Activated CD8-positive, alpha-beta memory T cell treated with anti-CD3 and anti-CD28 coated beads, Interleukin-2, amount 10 ng/mL, durations not matched to agents 7 days and 5 days (primary cell): ENCODE results near the gene PGM2. TPM values are rescaled to one million over a fixed set of nuclear protein-coding genes. Genes with fewer than 3 reads are reported as not detected.

Experiments used
- ATAC-seq: fragments of 150-1000 bp; cut with Tn5 transposase; one replicate; pipeline ENCODE4 v1.10.0; 2021; ENCODE audit warnings: moderate library complexity
- CTCF ChIA-PET: fragments of 350-600 bp; sonication (Branson Sonifier 250); formaldehyde crosslinking; loops from one replicate; lab custom pipeline; 2021; ENCODE audit warnings: antibody characterized with exemption; lab: Charles Lee
- DNase-seq: peaks from one replicate; pipeline ENCODE4 v3.0.0-alpha.2; 2020
- H3K27ac Mint-ChIP-seq: one replicate; pipeline ENCODE4 v1.8.0; 2021; ENCODE audit warnings: mild to moderate bottlenecking, mixed read lengths
- H3K27me3 Mint-ChIP-seq: one replicate; pipeline ENCODE4 v1.8.0; 2021; ENCODE audit warnings: mixed read lengths
- H3K36me3 Mint-ChIP-seq: one replicate; pipeline ENCODE4 v1.8.0; 2021; ENCODE audit warnings: mild to moderate bottlenecking, mixed read lengths
- H3K4me1 Mint-ChIP-seq: one replicate; pipeline ENCODE4 v1.8.0; 2021; ENCODE audit warnings: mixed read lengths
- H3K4me3 Mint-ChIP-seq: one replicate; pipeline ENCODE4 v1.8.0; 2021; ENCODE audit warnings: mild to moderate bottlenecking, moderate library complexity, mixed read lengths
- H3K9me3 Mint-ChIP-seq: one replicate; pipeline ENCODE4 v1.8.0; 2022; ENCODE audit warnings: low read depth, mixed read lengths
- total RNA-seq, 2 experiments: library from RNA; stranded (reverse); gene quantifications; one replicate each; pipeline ENCODE4 v1.2.3, GENCODE V29; 2021

PGM2 gene
- total RNA-seq, 2 experiments from 2014 or later = 38.6 to 49.0 TPM

- ATAC-seq (no peak), DNase-seq (no peak)
- H3K9me3 Mint-ChIP-seq = no peaks in the 10 kb centered on the region
- CTCF ChIA-PET = no interaction called here
- H3K27me3 Mint-ChIP-seq = no peaks in the 10 kb centered on the region
- H3K36me3 Mint-ChIP-seq = peaks cover 40% of the 10 kb centered on the region
- H3K4me3 Mint-ChIP-seq = no peak overlapping the region
- no peak overlapping the region for H3K27ac Mint-ChIP-seq
- no peaks in the 10 kb centered on the region for H3K4me1 Mint-ChIP-seq
These were observed 20.9 kb downstream of the PGM2 start for GRCh38 chr4:37847311-37847884.

- H3K36me3 Mint-ChIP-seq = peaks cover 34% of the 10 kb centered on the region
- no peaks in the 10 kb centered on the region for H3K27me3 Mint-ChIP-seq
- ATAC-seq (no peak), DNase-seq (no peak)
- no peaks in the 10 kb centered on the region for H3K9me3 Mint-ChIP-seq
- no peak overlapping the region for H3K4me3 Mint-ChIP-seq
- no peaks in the 10 kb centered on the region for H3K4me1 Mint-ChIP-seq
- no peak overlapping the region for H3K27ac Mint-ChIP-seq
- CTCF ChIA-PET = no interaction called here
These were observed 25.9 kb downstream of the PGM2 start for GRCh38 chr4:37852376-37852775.

GRCh38 chr4:37858112-37858511 lies 31.6 kb downstream of the PGM2 start:
- Mint-ChIP-seq H3K4me1 (no peaks in the 10 kb centered on the region), H3K9me3 (no peaks in the 10 kb centered on the region), H3K27ac (no peak overlapping the region), H3K27me3 (no peaks in the 10 kb centered on the region), H3K36me3 (peaks cover 30% of the 10 kb centered on the region), H3K4me3 (no peak overlapping the region)
- ATAC-seq (no peak), DNase-seq (no peak)
- CTCF ChIA-PET = interaction anchor here (0.8 to 1.1 kb wide), 2 partner anchors 16 to 55 kb away, joined by 3 read pairs; no protein-coding TSS in a partner anchor

GRCh38 chr4:37858872-37859271 lies 32.4 kb downstream of the PGM2 start:
- H3K9me3 Mint-ChIP-seq = no peaks in the 10 kb centered on the region
- no peak overlapping the region for H3K4me3 Mint-ChIP-seq
- H3K4me1 Mint-ChIP-seq = no peaks in the 10 kb centered on the region
- DNase-seq = no peak
- CTCF ChIA-PET = no interaction called here
- no peak overlapping the region for H3K27ac Mint-ChIP-seq
- H3K36me3 Mint-ChIP-seq = peaks cover 28% of the 10 kb centered on the region
- ATAC-seq = no peak
- H3K27me3 Mint-ChIP-seq = no peaks in the 10 kb centered on the region

GRCh38 chr4:37860266-37860665 lies 33.8 kb downstream of the PGM2 start:
- ATAC-seq (no peak), DNase-seq (no peak)
- no peak overlapping the region for H3K27ac Mint-ChIP-seq
- no peaks in the 10 kb centered on the region for H3K9me3 Mint-ChIP-seq
- H3K36me3 Mint-ChIP-seq = peaks cover 26% of the 10 kb centered on the region
- no peak overlapping the region for H3K4me3 Mint-ChIP-seq
- CTCF ChIA-PET = interaction anchor here (1.4 kb wide), 1 partner anchor 26 kb away, joined by 4 read pairs; no protein-coding TSS in a partner anchor
- no peaks in the 10 kb centered on the region for H3K27me3 Mint-ChIP-seq
- no peaks in the 10 kb centered on the region for H3K4me1 Mint-ChIP-seq

GRCh38 chr4:37862961-37863360 lies 36.5 kb downstream of the PGM2 start:
- Mint-ChIP-seq H3K4me1 (no peaks in the 10 kb centered on the region), H3K4me3 (no peak overlapping the region), H3K36me3 (peaks cover 33% of the 10 kb centered on the region), H3K27ac (no peak overlapping the region), H3K9me3 (no peaks in the 10 kb centered on the region), H3K27me3 (no peaks in the 10 kb centered on the region)
- CTCF ChIA-PET = no interaction called here
- no peak for DNase-seq
- no peak for ATAC-seq

GRCh38 chr4:37864786-37865185 lies 38.3 kb downstream of the PGM2 start:
- Mint-ChIP-seq H3K36me3 (peaks cover 36% of the 10 kb centered on the region), H3K27me3 (no peaks in the 10 kb centered on the region), H3K4me1 (no peaks in the 10 kb centered on the region), H3K27ac (no peak overlapping the region), H3K4me3 (no peak overlapping the region), H3K9me3 (no peaks in the 10 kb centered on the region)
- CTCF ChIA-PET = no interaction called here
- ATAC-seq (no peak), DNase-seq (no peak)

- no peaks in the 10 kb centered on the region for H3K27me3 Mint-ChIP-seq
- ATAC-seq (no peak), DNase-seq (no peak)
- no peak overlapping the region for H3K4me3 Mint-ChIP-seq
- no peaks in the 10 kb centered on the region for H3K9me3 Mint-ChIP-seq
- no peak overlapping the region for H3K27ac Mint-ChIP-seq
- CTCF ChIA-PET = no interaction called here
- H3K4me1 Mint-ChIP-seq = no peaks in the 10 kb centered on the region
- peaks cover 36% of the 10 kb centered on the region for H3K36me3 Mint-ChIP-seq
These were observed 39.0 kb downstream of the PGM2 start for GRCh38 chr4:37865450-37865849.

GRCh38 chr4:37867102-37867501 lies 40.6 kb downstream of the PGM2 start:
- Mint-ChIP-seq H3K4me3 (no peak overlapping the region), H3K27ac (no peak overlapping the region), H3K27me3 (no peaks in the 10 kb centered on the region), H3K9me3 (no peaks in the 10 kb centered on the region), H3K36me3 (peaks cover 32% of the 10 kb centered on the region), H3K4me1 (peaks cover 5% of the 10 kb centered on the region)
- ATAC-seq (no peak), DNase-seq (no peak)
- CTCF ChIA-PET = interaction anchor here (1.0 to 1.3 kb wide), 2 partner anchors 24 to 33 kb away, joined by 3 to 4 read pairs; no protein-coding TSS in a partner anchor

GRCh38 chr4:37868238-37868637 lies 41.8 kb downstream of the PGM2 start:
- ATAC-seq = no peak
- H3K27me3 Mint-ChIP-seq = no peaks in the 10 kb centered on the region
- no peak for DNase-seq
- no peak overlapping the region for H3K27ac Mint-ChIP-seq
- H3K4me3 Mint-ChIP-seq = no peak overlapping the region
- no peaks in the 10 kb centered on the region for H3K9me3 Mint-ChIP-seq
- H3K4me1 Mint-ChIP-seq = peaks cover 13% of the 10 kb centered on the region
- CTCF ChIA-PET = interaction anchor here (1.7 kb wide), 1 partner anchor 19 kb away, joined by 3 read pairs; no protein-coding TSS in a partner anchor
- peaks cover 30% of the 10 kb centered on the region for H3K36me3 Mint-ChIP-seq

- peak; percentile 83 for ATAC-seq
- CTCF ChIA-PET = interaction anchor here (1.0 kb wide), 2 partner anchors 46 to 56 kb away, joined by 3 read pairs; partner anchors contain the start of gene PGM2
- no peaks in the 10 kb centered on the region for H3K9me3 Mint-ChIP-seq
- DNase-seq = no peak
- no peak overlapping the region for H3K4me3 Mint-ChIP-seq
- H3K27me3 Mint-ChIP-seq = no peaks in the 10 kb centered on the region
- peaks cover 13% of the 10 kb centered on the region for H3K4me1 Mint-ChIP-seq
- peak overlapping the region; percentile 36 for H3K27ac Mint-ChIP-seq
- H3K36me3 Mint-ChIP-seq = peaks cover 19% of the 10 kb centered on the region
These were observed 46.0 kb downstream of the PGM2 start for GRCh38 chr4:37872310-37872988.

- Mint-ChIP-seq H3K4me3 (no peak overlapping the region), H3K27me3 (no peaks in the 10 kb centered on the region), H3K36me3 (peaks cover 13% of the 10 kb centered on the region), H3K27ac (no peak overlapping the region), H3K9me3 (no peaks in the 10 kb centered on the region), H3K4me1 (peaks cover 13% of the 10 kb centered on the region)
- ATAC-seq = no peak
- CTCF ChIA-PET = no interaction called here
- no peak for DNase-seq
These were observed 46.9 kb downstream of the PGM2 start for GRCh38 chr4:37873386-37873785.

GRCh38 chr4:37876156-37876555 lies 49.7 kb downstream of the PGM2 start:
- Mint-ChIP-seq H3K27ac (no peak overlapping the region), H3K9me3 (no peaks in the 10 kb centered on the region), H3K4me1 (peaks cover 13% of the 10 kb centered on the region), H3K4me3 (no peak overlapping the region), H3K36me3 (peaks cover 8% of the 10 kb centered on the region), H3K27me3 (no peaks in the 10 kb centered on the region)
- no peak for DNase-seq
- CTCF ChIA-PET = interaction anchor here (1.2 to 3.1 kb wide), 2 partner anchors 12 to 13 kb away, joined by 3 to 9 read pairs; no protein-coding TSS in a partner anchor
- ATAC-seq = no peak

- Mint-ChIP-seq H3K4me3 (no peak overlapping the region), H3K9me3 (no peaks in the 10 kb centered on the region), H3K27ac (no peak overlapping the region), H3K4me1 (no peaks in the 10 kb centered on the region), H3K27me3 (peaks cover 11% of the 10 kb centered on the region), H3K36me3 (no peaks in the 10 kb centered on the region)
- ATAC-seq (no peak), DNase-seq (no peak)
- CTCF ChIA-PET = no interaction called here
These were observed 52.9 kb downstream of the PGM2 start for GRCh38 chr4:37879365-37879764.
